ENCODE data around the gene CSNK1E.

The CSNK1E gene

GRCh38 chr22:38314933-38315822 is 2.1 kb downstream of the CSNK1E start:
- peak overlapping the region; percentile 90 for H3K4me3 ChIP-seq (ENCODE audit: low read depth, low read length)
- H2AFZ ChIP-seq, result no peak overlapping the region
- no peaks in the 10 kb centered on the region for H3K36me3 ChIP-seq (ENCODE audit: control insufficient read depth, insufficient read depth, low read length)
- peaks cover 7% of the 10 kb centered on the region for H3K79me2 ChIP-seq
- peak overlapping the region; percentile 84 for H3K27ac ChIP-seq
- peak overlapping the region; percentile 82 for H3K4me2 ChIP-seq (ENCODE audit: low read length)
- no peaks in the 10 kb centered on the region for H3K4me1 ChIP-seq
- no peak for TF ChIP-seq CTCF (IDR thresholded peaks at IDR 0.05)
- peak overlapping the region; percentile 73 for H3K9ac ChIP-seq
- no peaks in the 10 kb centered on the region for H3K9me3 ChIP-seq (ENCODE audit: control insufficient read depth, low read length)
- no peaks in the 10 kb centered on the region for H3K27me3 ChIP-seq (ENCODE audit: control insufficient read depth, insufficient read depth, low read length)

- H3K27me3 ChIP-seq (ENCODE audit: control insufficient read depth, insufficient read depth, low read length), result no peaks in the 10 kb centered on the region
- peak overlapping the region; percentile 82 for H3K4me2 ChIP-seq (ENCODE audit: low read length)
- no peaks in the 10 kb centered on the region for H3K36me3 ChIP-seq (ENCODE audit: control insufficient read depth, insufficient read depth, low read length)
- H2AFZ ChIP-seq, result no peak overlapping the region
- H3K4me3 ChIP-seq (ENCODE audit: low read depth, low read length), result no peak overlapping the region
- peaks cover 10% of the 10 kb centered on the region for H3K79me2 ChIP-seq
- H3K9ac ChIP-seq, result no peak overlapping the region
- peak overlapping the region; percentile 84 for H3K27ac ChIP-seq
- H3K4me1 ChIP-seq, result no peaks in the 10 kb centered on the region
- no peak for TF ChIP-seq CTCF (IDR thresholded peaks at IDR 0.05)
- no peaks in the 10 kb centered on the region for H3K9me3 ChIP-seq (ENCODE audit: control insufficient read depth, low read length)
Measured at GRCh38 chr22:38314051-38314932, 2.9 kb downstream of the CSNK1E start.

GRCh38 chr22:38313384-38313955 is 3.8 kb downstream of the CSNK1E start:
- Histone ChIP-seq H3K9me3 (ENCODE audit: control insufficient read depth, low read length) (no peaks in the 10 kb centered on the region), H3K36me3 (ENCODE audit: control insufficient read depth, insufficient read depth, low read length) (no peaks in the 10 kb centered on the region), H3K27me3 (ENCODE audit: control insufficient read depth, insufficient read depth, low read length) (no peaks in the 10 kb centered on the region), H3K4me1 (peaks cover 2% of the 10 kb centered on the region), H3K79me2 (peaks cover 10% of the 10 kb centered on the region), H3K9ac (no peak overlapping the region), H2AFZ (no peak overlapping the region), H3K4me3 (ENCODE audit: low read depth, low read length) (no peak overlapping the region), H3K4me2 (ENCODE audit: low read length) (no peak overlapping the region), H3K27ac (peak overlapping the region; percentile 84)
- TF ChIP-seq CTCF (IDR thresholded peaks at IDR 0.05), result no peak

- Histone ChIP-seq H3K27me3 (ENCODE audit: control insufficient read depth, insufficient read depth, low read length) (no peaks in the 10 kb centered on the region), H3K4me2 (ENCODE audit: low read length) (no peak overlapping the region), H3K9ac (no peak overlapping the region), H3K27ac (no peak overlapping the region), H3K36me3 (ENCODE audit: control insufficient read depth, insufficient read depth, low read length) (no peaks in the 10 kb centered on the region), H3K4me1 (peaks cover 2% of the 10 kb centered on the region), H3K79me2 (peaks cover 10% of the 10 kb centered on the region), H3K4me3 (ENCODE audit: low read depth, low read length) (no peak overlapping the region), H2AFZ (no peak overlapping the region), H3K9me3 (ENCODE audit: control insufficient read depth, low read length) (no peaks in the 10 kb centered on the region)
- no peak for TF ChIP-seq CTCF (IDR thresholded peaks at IDR 0.05)
Measured at GRCh38 chr22:38312261-38312800, 4.9 kb downstream of the CSNK1E start.
